IMR-90 (cell line): ENCODE data around the gene TSKU.

ENCODE experiments used
- CTCF ChIP-seq: conservative IDR thresholded peaks from 2 replicates; pipeline ENCODE4 v1.5.1; 2012; ENCODE audit warnings: mild to moderate bottlenecking, low read depth, low read length, improper control_type of control experiment
- POLR2A ChIP-seq: IDR thresholded peaks from 2 replicates; pipeline ENCODE4 v1.6.1; 2012; ENCODE audit warnings: mild to moderate bottlenecking, low read depth, low read length
- RFX5 ChIP-seq: IDR thresholded peaks from 2 replicates; pipeline ENCODE4 v1.8.0; 2012; ENCODE audit warnings: low read depth, mild to moderate bottlenecking, low read length, moderate library complexity
- SMC3 ChIP-seq: fragments of 150-350 bp; IDR thresholded peaks from 2 replicates; pipeline ENCODE4 v1.6.1; 2016; ENCODE audit warnings: low read depth, mild to moderate bottlenecking, antibody characterized with exemption, low read length, moderate library complexity

DNA sequence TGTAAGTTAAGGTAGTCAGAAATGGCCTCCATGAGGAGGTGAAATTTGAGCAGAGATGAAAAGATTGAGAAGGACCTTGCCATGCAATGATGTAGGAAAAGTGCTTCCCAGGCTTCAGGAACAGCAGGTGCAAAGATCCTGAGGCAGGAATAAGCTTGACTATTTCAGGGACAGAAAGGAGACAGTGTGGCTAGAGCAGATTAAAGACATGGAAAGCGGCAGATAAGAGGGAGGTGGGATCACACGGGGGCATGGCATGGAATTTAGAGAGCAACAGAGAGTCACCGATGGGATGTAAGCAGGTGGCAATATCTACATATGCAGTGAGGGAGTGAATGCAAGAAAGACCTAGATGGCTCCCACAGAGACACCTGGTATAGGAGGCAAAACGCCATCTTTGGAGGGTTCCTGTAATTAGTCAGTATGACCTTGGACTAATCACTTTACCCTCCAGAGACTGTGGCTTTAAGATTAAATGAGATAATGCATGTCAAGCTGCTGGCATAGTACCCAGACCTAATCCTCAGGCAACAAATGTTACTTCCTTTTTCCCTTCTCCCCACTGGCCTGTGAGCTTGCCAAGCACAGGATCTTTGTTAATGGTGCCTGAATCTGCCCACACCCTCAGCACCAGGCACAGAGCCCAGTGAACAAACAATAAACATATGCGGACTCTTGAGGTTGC is 52.9 kb downstream of the TSKU start:
- TF ChIP-seq CTCF (no peak), POLR2A (no peak), SMC3 (no peak), RFX5 (no peak)
